Neural progenitor cell (in vitro differentiated cells): ENCODE measurements around the gene TSPAN11. TPM values are rescaled to one million over a fixed set of nuclear protein-coding genes. Genes with fewer than 3 reads are reported as not detected.

Experiments used
- DNase-seq: peaks from one replicate; pipeline ENCODE4 v3.0.0-alpha.2; 2016; ENCODE audit warnings: low spot score
- H2AFZ ChIP-seq: fragments of 200-600 bp; sonication (generic); replicated peaks from 2 replicates; pipeline ENCODE4 v1.6.1; 2016; ENCODE audit warnings: antibody characterized with exemption
- H3F3A ChIP-seq: fragments of 200-600 bp; sonication (generic); 2 replicates; pipeline ENCODE4 v1.6.1; 2016; ENCODE audit warnings: antibody characterized with exemption, low read depth
- H3K27ac ChIP-seq: fragments of 200-600 bp; sonication (generic); 2 replicates; pipeline ENCODE4 v1.5.1; 2016; ENCODE audit warnings: mild to moderate bottlenecking
- H3K27me3 ChIP-seq: fragments of 200-600 bp; sonication (generic); 2 replicates; pipeline ENCODE4 v1.6.1; 2016; ENCODE audit warnings: mild to moderate bottlenecking, moderate library complexity
- H3K36me3 ChIP-seq: fragments of 200-600 bp; sonication (generic); 2 replicates; pipeline ENCODE4 v1.5.1; 2016
- H3K4me1 ChIP-seq: fragments of 200-600 bp; sonication (generic); 2 replicates; pipeline ENCODE4 v1.6.1; 2016; ENCODE audit warnings: mixed run types
- H3K4me2 ChIP-seq: fragments of 200-600 bp; sonication (generic); 2 replicates; pipeline ENCODE4 v1.6.1; 2016
- H3K4me3 ChIP-seq: fragments of 200-600 bp; sonication (generic); 2 replicates; pipeline ENCODE4 v1.5.1; 2016
- H3K79me2 ChIP-seq: fragments of 200-600 bp; sonication (generic); 2 replicates; pipeline ENCODE4 v1.6.1; 2016; ENCODE audit warnings: low read depth
- H3K9ac ChIP-seq: fragments of 200-600 bp; sonication (generic); 2 replicates; pipeline ENCODE4 v1.6.1; 2016
- H3K9me3 ChIP-seq: fragments of 200-600 bp; sonication (generic); 2 replicates; pipeline ENCODE4 v1.5.1; 2016; ENCODE audit warnings: low read depth
- H4K20me1 ChIP-seq: fragments of 200-600 bp; sonication (generic); 2 replicates; pipeline ENCODE4 v1.6.1; 2016; ENCODE audit warnings: low read depth
- H3K27ac Mint-ChIP-seq: 3 replicates; pipeline ENCODE4 v1.8.0; 2021; ENCODE audit warnings: mixed read lengths
- H3K27me3 Mint-ChIP-seq: 2 replicates; pipeline ENCODE4 v1.8.0; 2022; ENCODE audit warnings: low read depth, mild to moderate bottlenecking, inconsistent platforms, moderate library complexity, mixed read lengths; ENCODE audit not compliant: insufficient read depth
- H3K36me3 Mint-ChIP-seq: 3 replicates; pipeline ENCODE4 v1.8.0; 2021; ENCODE audit warnings: mixed read lengths
- H3K4me1 Mint-ChIP-seq: 3 replicates; pipeline ENCODE4 v1.8.0; 2021; ENCODE audit warnings: mixed read lengths
- H3K4me3 Mint-ChIP-seq: 3 replicates; pipeline ENCODE4 v1.8.0; 2021; ENCODE audit warnings: mild to moderate bottlenecking, moderate library complexity, mixed read lengths
- H3K9me3 Mint-ChIP-seq: 3 replicates; pipeline ENCODE4 v1.8.0; 2020; ENCODE audit warnings: mixed read lengths
- EZH2 ChIP-seq: fragments of 200-600 bp; sonication (generic); IDR thresholded peaks from 2 replicates; pipeline ENCODE4 v1.6.1; 2017; ENCODE audit warnings: antibody characterized with exemption, mild to moderate bottlenecking, moderate library complexity
- EZH2phosphoT487 ChIP-seq: fragments of 200-600 bp; sonication (generic); IDR thresholded peaks from 2 replicates; pipeline ENCODE4 v1.6.1; 2017; ENCODE audit warnings: antibody characterized with exemption
- total RNA-seq: library from RNA; depleted of rRNA; stranded (reverse); fragments of >200 nt; gene quantifications from 2 replicates; pipeline ENCODE4 v1.2.3, GENCODE V29; 2015; ENCODE audit warnings: low replicate concordance
- TF ChIP-seq, protein P1 (sequence below): fragments of 200-600 bp; sonication (generic); IDR thresholded peaks from 2 replicates; pipeline ENCODE4 v1.5.1; 2017; ENCODE audit warnings: antibody characterized with exemption, mild to moderate bottlenecking

Gene TSPAN11
- total RNA-seq, 1 donor from 2014 or later, result 7.4 TPM

DNA sequence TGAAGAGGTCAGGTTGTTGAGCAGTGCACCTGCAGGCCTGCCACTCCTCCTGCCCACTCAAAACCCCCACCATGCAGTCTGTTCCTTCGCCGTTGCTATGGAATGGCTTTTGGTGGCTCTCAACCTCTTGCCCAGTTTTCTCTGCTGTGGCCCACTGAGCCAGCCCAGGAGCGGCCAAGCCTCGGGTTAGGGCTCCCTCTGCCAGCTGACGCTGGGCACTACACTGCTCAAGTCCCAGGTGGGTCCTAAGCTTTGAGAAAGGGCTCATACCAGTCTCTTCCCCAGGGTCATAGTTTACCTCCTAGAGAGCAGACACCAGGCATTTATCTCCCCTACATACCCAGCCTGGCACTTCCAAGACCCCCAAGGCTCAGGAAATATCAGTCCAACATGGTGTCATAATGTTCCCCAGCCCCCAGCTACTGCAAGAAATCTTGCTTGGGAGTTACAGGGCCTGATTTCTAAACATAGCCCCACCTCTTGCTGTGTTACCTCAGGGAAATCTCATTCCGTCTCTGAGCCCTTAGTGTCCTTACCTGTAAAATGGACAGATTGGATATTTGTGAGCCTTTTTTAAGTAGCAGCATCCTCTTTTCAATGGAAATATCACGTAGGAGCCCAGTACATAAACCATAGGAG lies 59.4 kb downstream of the TSPAN11 start:
- H3K4me3 Mint-ChIP-seq, result no peak overlapping the region
- H3K36me3 ChIP-seq, result no peaks in the 10 kb centered on the region
- H3K9me3 ChIP-seq, result no peaks in the 10 kb centered on the region
- H3K27ac ChIP-seq, result no peak overlapping the region
- no peaks in the 10 kb centered on the region for H3K4me1 ChIP-seq
- H3K79me2 ChIP-seq, result no peaks in the 10 kb centered on the region
- no peak overlapping the region for H3K4me3 ChIP-seq
- peaks cover 3% of the 10 kb centered on the region for H3K36me3 Mint-ChIP-seq
- no peaks in the 10 kb centered on the region for H3K9me3 Mint-ChIP-seq
- peaks cover 8% of the 10 kb centered on the region for H3K4me1 Mint-ChIP-seq
- no peak overlapping the region for H3K4me2 ChIP-seq
- H3K27me3 Mint-ChIP-seq, result no peaks in the 10 kb centered on the region
- peaks cover 4% of the 10 kb centered on the region for H4K20me1 ChIP-seq
- no peak overlapping the region for H3K9ac ChIP-seq
- H2AFZ ChIP-seq, result no peak overlapping the region
- no peak for TF ChIP-seq EZH2
- TF ChIP-seq, protein P1, sequence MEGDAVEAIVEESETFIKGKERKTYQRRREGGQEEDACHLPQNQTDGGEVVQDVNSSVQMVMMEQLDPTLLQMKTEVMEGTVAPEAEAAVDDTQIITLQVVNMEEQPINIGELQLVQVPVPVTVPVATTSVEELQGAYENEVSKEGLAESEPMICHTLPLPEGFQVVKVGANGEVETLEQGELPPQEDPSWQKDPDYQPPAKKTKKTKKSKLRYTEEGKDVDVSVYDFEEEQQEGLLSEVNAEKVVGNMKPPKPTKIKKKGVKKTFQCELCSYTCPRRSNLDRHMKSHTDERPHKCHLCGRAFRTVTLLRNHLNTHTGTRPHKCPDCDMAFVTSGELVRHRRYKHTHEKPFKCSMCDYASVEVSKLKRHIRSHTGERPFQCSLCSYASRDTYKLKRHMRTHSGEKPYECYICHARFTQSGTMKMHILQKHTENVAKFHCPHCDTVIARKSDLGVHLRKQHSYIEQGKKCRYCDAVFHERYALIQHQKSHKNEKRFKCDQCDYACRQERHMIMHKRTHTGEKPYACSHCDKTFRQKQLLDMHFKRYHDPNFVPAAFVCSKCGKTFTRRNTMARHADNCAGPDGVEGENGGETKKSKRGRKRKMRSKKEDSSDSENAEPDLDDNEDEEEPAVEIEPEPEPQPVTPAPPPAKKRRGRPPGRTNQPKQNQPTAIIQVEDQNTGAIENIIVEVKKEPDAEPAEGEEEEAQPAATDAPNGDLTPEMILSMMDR, result peak; percentile 77
- H3K27me3 ChIP-seq, result no peaks in the 10 kb centered on the region
- peak; percentile 76 for DNase-seq
- no peaks in the 10 kb centered on the region for H3F3A ChIP-seq
- no peak overlapping the region for H3K27ac Mint-ChIP-seq

DNA sequence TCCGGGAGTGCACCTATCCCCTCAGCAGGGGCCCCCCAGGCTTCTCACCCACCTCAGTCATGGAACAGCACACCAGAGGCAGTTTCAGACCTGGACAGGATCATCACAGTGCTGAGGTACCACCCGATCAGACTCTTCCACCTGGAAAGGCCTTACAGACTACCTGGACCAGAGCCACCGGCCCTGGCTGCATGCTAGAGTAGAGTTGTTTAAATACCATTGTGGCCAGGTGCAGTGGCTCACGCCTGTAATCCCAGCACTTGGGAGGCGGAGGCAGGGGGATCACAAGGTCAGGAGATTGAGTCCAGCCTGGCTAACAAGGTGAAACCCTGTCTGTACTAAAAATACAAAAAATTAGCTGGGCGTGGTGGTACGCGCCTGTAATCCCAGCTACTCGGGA lies 61.5 kb downstream of the TSPAN11 start:
- Histone ChIP-seq H3K4me2 (no peak overlapping the region), H3F3A (no peaks in the 10 kb centered on the region), H3K27ac (no peak overlapping the region), H3K9ac (no peak overlapping the region), H3K36me3 (no peaks in the 10 kb centered on the region), H3K9me3 (no peaks in the 10 kb centered on the region), H3K79me2 (no peaks in the 10 kb centered on the region), H3K4me1 (no peaks in the 10 kb centered on the region), H3K4me3 (no peak overlapping the region), H4K20me1 (peaks cover 4% of the 10 kb centered on the region), H2AFZ (no peak overlapping the region), H3K27me3 (no peaks in the 10 kb centered on the region)
- TF ChIP-seq EZH2, result no peak
- TF ChIP-seq, protein P1, result no peak
- no peak for TF ChIP-seq EZH2phosphoT487
- no peaks in the 10 kb centered on the region for H3K27me3 Mint-ChIP-seq
- peaks cover 3% of the 10 kb centered on the region for H3K4me1 Mint-ChIP-seq
- H3K9me3 Mint-ChIP-seq, result no peaks in the 10 kb centered on the region
- H3K4me3 Mint-ChIP-seq, result no peak overlapping the region
- peaks cover 3% of the 10 kb centered on the region for H3K36me3 Mint-ChIP-seq
- no peak overlapping the region for H3K27ac Mint-ChIP-seq
- DNase-seq, result no peak

DNA sequence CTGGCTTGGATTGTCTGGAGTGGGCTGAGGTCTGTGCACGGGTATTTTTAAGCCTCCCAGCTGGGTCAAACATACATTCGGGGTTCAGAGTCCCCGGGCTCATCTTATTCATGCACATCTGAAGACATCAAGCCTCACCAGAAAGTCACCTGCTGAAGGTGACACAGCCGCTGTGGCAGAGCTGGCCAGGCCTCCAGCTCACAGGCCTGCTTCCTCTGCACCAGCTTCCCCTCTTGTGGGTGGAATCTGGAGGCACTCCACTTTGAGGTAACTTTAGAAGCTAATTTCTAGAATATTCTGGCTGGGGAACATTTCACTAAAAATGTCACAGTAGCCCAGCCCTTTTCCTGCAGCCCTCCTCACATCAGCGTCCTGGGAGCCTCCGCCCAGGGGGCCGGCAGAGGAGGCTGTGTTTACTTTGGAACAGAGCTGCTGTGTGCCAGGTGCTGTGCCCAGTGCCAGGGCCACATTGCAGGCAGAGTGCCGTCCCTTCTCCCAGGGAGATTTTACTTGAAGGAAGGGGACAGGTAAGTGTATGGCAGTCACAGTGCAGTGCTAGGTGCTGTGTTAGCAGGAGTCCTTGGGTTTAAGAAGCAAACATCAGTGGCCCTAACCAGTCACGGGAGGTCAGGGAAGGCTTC lies 62.2 kb downstream of the TSPAN11 start:
- no peaks in the 10 kb centered on the region for H3K36me3 Mint-ChIP-seq
- TF ChIP-seq, protein P1, result no peak
- TF ChIP-seq EZH2 (no peak), EZH2phosphoT487 (no peak)
- H3K4me1 ChIP-seq, result no peaks in the 10 kb centered on the region

More for the DNA sequence above, 62.2 kb downstream of the TSPAN11 start:
- Histone ChIP-seq H3K36me3 (no peaks in the 10 kb centered on the region), H2AFZ (no peak overlapping the region), H3K79me2 (no peaks in the 10 kb centered on the region), H3K4me3 (no peak overlapping the region), H3F3A (no peaks in the 10 kb centered on the region), H3K27me3 (no peaks in the 10 kb centered on the region), H3K4me2 (no peak overlapping the region), H4K20me1 (peaks cover 4% of the 10 kb centered on the region), H3K27ac (no peak overlapping the region), H3K9ac (no peak overlapping the region), H3K9me3 (no peaks in the 10 kb centered on the region)
- Mint-ChIP-seq H3K9me3 (no peaks in the 10 kb centered on the region), H3K4me3 (no peak overlapping the region), H3K27me3 (no peaks in the 10 kb centered on the region), H3K4me1 (peaks cover 3% of the 10 kb centered on the region), H3K27ac (peak overlapping the region; percentile 84)
- no peak for DNase-seq
